Neural crest cell (in vitro differentiated cells): ENCODE results near the gene GPR162. TPM values are rescaled to one million over a fixed set of nuclear protein-coding genes. Genes with fewer than 3 reads are reported as not detected.
"Not testable (repeated sequence)": the region's sequence is repeated elsewhere in the genome, so short reads cannot be mapped to it uniquely, and the experiment has no call there.

Experiments used
- DNase-seq: peaks from one replicate; pipeline ENCODE4 v3.0.0; 2021; ENCODE audit warnings: low read depth, mixed read lengths, low spot score
- H3K27ac Mint-ChIP-seq: one replicate; pipeline ENCODE4 v1.8.0; 2021; ENCODE audit warnings: mild to moderate bottlenecking, mixed read lengths; ENCODE audit not compliant: unreplicated experiment
- H3K27me3 Mint-ChIP-seq: 2 replicates; pipeline ENCODE4 v1.8.0; 2021; ENCODE audit warnings: low read depth, mild to moderate bottlenecking, mixed read lengths
- H3K36me3 Mint-ChIP-seq: 2 replicates; pipeline ENCODE4 v1.8.0; 2021; ENCODE audit warnings: low read depth, mild to moderate bottlenecking, mixed read lengths
- H3K4me1 Mint-ChIP-seq: 2 replicates; pipeline ENCODE4 v1.8.0; 2021; ENCODE audit warnings: mixed read lengths
- H3K4me3 Mint-ChIP-seq: one replicate; pipeline ENCODE4 v1.8.0; 2021; ENCODE audit warnings: mild to moderate bottlenecking, mixed read lengths
- H3K9me3 Mint-ChIP-seq: 2 replicates; pipeline ENCODE4 v1.8.0; 2021; ENCODE audit warnings: mixed read lengths
- total RNA-seq: library from RNA; stranded (reverse); gene quantifications from 2 replicates; pipeline ENCODE4 v1.2.1, GENCODE V29; 2021
- TF ChIP-seq, protein P1 (sequence below): fragments of 200-600 bp; sonication (generic); conservative IDR thresholded peaks from 2 replicates; pipeline ENCODE4 v1.5.0; 2021; ENCODE audit warnings: antibody characterized with exemption, mild to moderate bottlenecking

GPR162 gene
- total RNA-seq, 1 donor from 2014 or later, result 16.4 TPM

DNA sequence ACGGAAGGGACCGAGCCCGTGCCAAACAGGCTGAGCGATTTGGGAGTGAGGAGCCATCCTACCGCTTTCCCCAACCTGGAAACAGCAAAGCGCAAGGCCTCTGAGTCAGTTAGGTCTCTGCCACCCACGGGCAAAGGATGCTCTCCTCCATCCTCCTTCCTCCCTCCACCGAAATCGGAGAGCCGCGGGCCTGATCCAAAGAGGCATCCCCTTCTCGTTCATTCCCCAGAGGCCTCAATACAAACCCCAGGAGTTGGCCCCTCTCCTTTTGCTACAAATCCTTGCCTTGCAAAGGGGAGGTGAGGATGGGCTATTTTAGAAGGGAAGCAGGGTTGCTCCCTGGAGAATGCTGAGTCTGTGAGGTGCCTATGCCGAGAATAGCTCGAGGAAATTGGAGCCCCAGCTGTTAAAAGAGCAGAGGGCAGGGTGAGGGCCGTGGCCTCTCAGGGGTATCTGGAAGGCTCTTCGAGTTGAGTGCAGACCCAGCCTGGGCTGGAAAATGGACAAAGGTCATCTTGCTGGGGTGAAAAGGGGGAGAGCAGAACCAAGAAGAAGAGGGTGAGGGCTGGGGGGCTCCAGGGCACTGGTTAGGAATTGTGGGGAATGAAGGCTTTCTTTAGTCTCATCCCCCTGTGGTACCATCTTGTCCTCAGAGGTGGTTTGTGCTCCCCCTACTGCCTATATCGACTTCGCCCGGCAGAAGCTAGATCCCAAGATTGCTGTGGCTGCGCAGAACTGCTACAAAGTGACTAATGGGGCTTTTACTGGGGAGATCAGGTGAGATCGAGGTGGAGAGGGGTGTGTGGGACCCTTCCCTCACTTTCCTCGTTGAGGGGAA lies 46.8 kb downstream of the GPR162 start:
- H3K27me3 Mint-ChIP-seq, result peaks cover 15% of the 10 kb centered on the region
- H3K36me3 Mint-ChIP-seq, result peaks cover 32% of the 10 kb centered on the region
- TF ChIP-seq, protein P1, sequence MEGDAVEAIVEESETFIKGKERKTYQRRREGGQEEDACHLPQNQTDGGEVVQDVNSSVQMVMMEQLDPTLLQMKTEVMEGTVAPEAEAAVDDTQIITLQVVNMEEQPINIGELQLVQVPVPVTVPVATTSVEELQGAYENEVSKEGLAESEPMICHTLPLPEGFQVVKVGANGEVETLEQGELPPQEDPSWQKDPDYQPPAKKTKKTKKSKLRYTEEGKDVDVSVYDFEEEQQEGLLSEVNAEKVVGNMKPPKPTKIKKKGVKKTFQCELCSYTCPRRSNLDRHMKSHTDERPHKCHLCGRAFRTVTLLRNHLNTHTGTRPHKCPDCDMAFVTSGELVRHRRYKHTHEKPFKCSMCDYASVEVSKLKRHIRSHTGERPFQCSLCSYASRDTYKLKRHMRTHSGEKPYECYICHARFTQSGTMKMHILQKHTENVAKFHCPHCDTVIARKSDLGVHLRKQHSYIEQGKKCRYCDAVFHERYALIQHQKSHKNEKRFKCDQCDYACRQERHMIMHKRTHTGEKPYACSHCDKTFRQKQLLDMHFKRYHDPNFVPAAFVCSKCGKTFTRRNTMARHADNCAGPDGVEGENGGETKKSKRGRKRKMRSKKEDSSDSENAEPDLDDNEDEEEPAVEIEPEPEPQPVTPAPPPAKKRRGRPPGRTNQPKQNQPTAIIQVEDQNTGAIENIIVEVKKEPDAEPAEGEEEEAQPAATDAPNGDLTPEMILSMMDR, result no peak
- peaks cover 46% of the 10 kb centered on the region for H3K4me1 Mint-ChIP-seq
- H3K9me3 Mint-ChIP-seq, result no peaks in the 10 kb centered on the region
- H3K4me3 Mint-ChIP-seq, result peak overlapping the region; percentile 97
- peak overlapping the region; percentile 83 for H3K27ac Mint-ChIP-seq
- DNase-seq, result no peak

- H3K4me1 Mint-ChIP-seq, result peaks cover 52% of the 10 kb centered on the region
- no peaks in the 10 kb centered on the region for H3K9me3 Mint-ChIP-seq
- peaks cover 30% of the 10 kb centered on the region for H3K36me3 Mint-ChIP-seq
- TF ChIP-seq, protein P1, result peak; percentile 99
- peaks cover 15% of the 10 kb centered on the region for H3K27me3 Mint-ChIP-seq
- peak overlapping the region; percentile 97 for H3K4me3 Mint-ChIP-seq
- peak overlapping the region; percentile 68 for H3K27ac Mint-ChIP-seq
- peak; percentile 85 for DNase-seq
These were observed 47.7 kb downstream of the GPR162 start for GRCh38 chr12:6869049-6870021.

DNA sequence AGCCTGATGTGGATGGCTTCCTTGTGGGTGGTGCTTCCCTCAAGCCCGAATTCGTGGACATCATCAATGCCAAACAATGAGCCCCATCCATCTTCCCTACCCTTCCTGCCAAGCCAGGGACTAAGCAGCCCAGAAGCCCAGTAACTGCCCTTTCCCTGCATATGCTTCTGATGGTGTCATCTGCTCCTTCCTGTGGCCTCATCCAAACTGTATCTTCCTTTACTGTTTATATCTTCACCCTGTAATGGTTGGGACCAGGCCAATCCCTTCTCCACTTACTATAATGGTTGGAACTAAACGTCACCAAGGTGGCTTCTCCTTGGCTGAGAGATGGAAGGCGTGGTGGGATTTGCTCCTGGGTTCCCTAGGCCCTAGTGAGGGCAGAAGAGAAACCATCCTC lies 48.7 kb downstream of the GPR162 start:
- Mint-ChIP-seq H3K36me3 (peaks cover 24% of the 10 kb centered on the region), H3K4me1 (peaks cover 52% of the 10 kb centered on the region), H3K27me3 (peaks cover 15% of the 10 kb centered on the region), H3K4me3 (peak overlapping the region; percentile 97)
- not testable (repeated sequence) for H3K9me3 Mint-ChIP-seq, DNase-seq, H3K27ac Mint-ChIP-seq

GRCh38 chr12:6871052-6871957 lies 49.7 kb downstream of the GPR162 start:
- no peak overlapping the region for H3K27ac Mint-ChIP-seq
- peaks cover 21% of the 10 kb centered on the region for H3K36me3 Mint-ChIP-seq
- peaks cover 52% of the 10 kb centered on the region for H3K4me1 Mint-ChIP-seq
- H3K9me3 Mint-ChIP-seq, result no peaks in the 10 kb centered on the region
- H3K4me3 Mint-ChIP-seq, result peak overlapping the region; percentile 97
- peaks cover 15% of the 10 kb centered on the region for H3K27me3 Mint-ChIP-seq
- no peak for DNase-seq
- TF ChIP-seq, protein P1, result no peak

- Mint-ChIP-seq H3K4me1 (peaks cover 46% of the 10 kb centered on the region), H3K9me3 (no peaks in the 10 kb centered on the region), H3K27ac (peak overlapping the region; percentile 50), H3K36me3 (peaks cover 25% of the 10 kb centered on the region), H3K4me3 (peak overlapping the region; percentile 97), H3K27me3 (peaks cover 15% of the 10 kb centered on the region)
- peak; percentile 96 for DNase-seq
- TF ChIP-seq, protein P1, result peak; percentile 100
These were observed 50.7 kb downstream of the GPR162 start for GRCh38 chr12:6872073-6873048.
